HS-27A (cell line): Measurements from ENCODE around the gene PRM2.
"Not testable (repeated sequence)": the region's sequence is repeated elsewhere in the genome, so short reads cannot be mapped to it uniquely, and the experiment has no call there.

Experiments used
- DNase-seq: peaks from one replicate; pipeline ENCODE4 v3.0.0-alpha.2; 2012; ENCODE audit warnings: low read depth, missing footprints

PRM2 gene

DNA sequence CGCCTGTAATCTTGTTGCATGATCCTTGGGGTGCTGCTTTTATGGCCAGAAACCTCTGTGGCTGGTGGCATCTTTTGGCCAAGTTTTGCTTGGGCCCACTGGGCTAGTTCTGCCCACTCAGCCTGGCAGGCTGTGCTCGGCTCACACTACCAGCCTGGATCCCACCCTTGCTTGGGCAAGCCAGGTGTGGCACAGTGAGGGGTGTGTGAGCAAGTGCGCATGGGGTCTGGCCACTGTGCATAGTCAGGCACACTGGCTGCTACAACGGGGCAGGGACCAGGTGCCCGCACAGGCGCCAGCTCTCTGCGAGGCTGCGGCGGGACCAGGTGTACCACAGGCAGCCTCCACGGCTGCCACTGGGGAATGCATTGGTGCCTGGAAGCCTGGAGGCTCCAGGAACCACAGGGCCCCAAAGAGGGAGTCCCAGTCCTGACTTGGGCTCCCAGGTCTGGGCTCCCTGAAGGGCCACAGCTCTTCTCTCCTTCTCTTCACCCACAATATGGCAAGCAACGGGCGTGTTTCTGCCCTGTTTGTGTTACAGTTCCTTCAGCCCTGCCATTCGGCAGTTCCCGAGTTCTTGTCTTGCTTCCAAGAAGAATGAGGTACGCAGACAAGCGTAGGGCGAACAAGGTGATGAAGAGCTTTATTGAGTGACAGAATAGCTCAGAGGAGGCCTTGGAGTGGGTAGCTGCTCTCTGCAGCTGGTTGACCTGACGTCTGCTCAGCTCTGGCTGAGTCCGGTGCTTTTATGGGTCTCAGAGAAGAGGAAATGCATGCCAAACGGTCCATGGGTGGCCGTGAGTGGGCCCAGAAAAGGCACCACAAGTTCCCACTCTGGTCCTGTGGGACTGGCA is 31.6 kb upstream of the PRM2 start:
- no peak for DNase-seq

DNA sequence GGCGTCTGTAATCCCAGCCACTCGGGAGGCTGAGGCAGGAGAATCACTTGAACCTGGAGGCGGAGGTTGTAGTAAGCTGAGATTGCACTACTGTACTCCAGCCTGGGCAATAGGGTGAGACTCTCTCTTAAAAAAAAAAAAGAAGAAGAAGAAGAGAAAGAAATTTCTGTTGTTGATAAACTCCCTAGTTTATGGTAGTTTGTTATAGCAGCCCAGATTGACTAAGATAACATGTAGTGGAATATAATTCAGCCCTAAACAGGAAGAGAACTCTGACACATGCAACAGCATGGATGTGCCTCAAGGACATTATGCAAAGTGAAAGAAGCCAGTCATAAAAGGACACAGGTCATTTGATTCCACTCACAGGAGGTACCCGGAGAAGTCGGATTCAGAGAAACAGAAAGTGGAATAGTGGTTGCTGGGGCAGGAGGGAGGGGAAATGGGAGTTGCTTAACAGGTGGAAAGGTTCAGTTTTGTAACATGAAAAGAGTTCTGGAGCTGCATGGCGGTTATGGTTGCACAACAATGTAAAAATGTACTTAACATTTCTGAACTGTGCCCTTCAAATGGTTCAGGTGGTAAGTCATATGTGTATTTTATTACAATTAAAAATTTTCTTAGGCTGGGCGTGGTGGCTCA is 30.8 kb upstream of the PRM2 start:
- no peak for DNase-seq

DNA sequence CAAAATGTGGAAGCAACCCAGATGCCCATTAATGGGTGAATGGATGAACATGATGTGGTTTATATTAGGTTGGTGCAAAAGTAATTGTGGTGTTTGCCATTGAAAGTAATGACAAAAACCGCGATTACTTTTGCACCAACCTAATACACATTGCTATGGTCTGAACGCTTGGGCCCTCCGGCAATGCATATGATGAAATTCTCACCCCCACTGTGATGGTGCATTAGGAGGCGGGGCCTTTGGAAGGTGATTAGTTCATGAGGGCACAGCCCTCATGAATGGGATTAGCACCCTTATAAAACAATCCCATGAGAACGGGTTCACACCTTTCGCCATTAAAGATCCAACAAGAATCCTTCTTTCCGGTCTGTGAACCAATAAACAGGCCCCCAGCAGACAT is 30.1 kb upstream of the PRM2 start:
- DNase-seq, result no peak

DNA sequence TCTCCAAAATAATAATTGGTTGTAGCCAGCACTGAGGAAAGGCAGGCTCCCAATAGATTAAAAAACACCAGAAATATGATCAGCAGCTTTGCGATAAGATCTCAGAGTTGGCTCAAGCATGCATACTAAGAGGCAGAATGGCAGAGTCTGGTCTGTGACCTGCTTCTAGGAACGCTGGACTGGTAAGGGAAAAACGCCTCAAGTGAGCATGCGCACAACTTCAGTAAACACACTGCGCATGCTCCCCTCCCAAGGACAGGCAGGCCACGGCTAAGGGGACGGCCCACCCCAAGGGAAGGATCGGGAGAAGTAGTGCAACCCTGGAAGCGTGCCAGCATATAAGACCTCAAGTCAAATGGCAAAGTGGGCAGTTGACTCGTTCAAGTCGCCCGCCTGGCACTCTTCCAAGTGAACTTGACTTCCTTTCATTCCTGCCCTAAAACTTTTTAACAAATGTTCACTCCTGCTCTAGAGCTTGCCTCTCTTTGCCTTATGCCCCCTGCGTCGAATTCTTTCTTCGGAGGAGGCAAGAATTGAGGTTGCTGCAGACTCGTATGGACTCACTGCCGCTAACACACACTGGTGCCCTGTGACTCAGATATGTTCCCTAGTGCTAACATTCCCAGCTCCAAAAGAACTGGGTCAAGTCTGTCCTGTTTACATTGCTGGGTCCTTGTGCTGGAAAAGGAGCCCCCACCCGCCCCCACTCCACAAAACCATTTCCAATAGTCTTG is 27.3 kb upstream of the PRM2 start:
- no peak for DNase-seq

DNA sequence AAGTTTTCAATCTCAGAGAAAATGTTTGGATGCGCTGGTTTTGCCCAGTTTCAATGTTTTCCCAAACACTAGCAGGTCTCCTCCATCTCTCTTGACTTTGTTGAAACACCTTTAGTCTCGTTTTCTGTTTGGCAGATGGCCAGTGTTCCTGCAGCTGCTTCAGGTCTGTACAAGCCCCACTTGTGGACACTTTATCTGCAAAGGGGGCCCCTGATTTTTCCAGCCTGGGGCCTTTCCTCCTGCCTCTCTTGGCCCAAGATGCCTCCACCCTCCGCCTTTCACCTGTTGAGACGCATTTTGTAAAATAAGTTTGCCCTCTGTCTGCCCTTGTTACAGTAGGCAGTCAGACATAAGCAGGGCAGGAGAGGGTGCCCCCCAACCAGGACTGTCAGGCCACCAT is 26.7 kb upstream of the PRM2 start:
- no peak for DNase-seq

DNA sequence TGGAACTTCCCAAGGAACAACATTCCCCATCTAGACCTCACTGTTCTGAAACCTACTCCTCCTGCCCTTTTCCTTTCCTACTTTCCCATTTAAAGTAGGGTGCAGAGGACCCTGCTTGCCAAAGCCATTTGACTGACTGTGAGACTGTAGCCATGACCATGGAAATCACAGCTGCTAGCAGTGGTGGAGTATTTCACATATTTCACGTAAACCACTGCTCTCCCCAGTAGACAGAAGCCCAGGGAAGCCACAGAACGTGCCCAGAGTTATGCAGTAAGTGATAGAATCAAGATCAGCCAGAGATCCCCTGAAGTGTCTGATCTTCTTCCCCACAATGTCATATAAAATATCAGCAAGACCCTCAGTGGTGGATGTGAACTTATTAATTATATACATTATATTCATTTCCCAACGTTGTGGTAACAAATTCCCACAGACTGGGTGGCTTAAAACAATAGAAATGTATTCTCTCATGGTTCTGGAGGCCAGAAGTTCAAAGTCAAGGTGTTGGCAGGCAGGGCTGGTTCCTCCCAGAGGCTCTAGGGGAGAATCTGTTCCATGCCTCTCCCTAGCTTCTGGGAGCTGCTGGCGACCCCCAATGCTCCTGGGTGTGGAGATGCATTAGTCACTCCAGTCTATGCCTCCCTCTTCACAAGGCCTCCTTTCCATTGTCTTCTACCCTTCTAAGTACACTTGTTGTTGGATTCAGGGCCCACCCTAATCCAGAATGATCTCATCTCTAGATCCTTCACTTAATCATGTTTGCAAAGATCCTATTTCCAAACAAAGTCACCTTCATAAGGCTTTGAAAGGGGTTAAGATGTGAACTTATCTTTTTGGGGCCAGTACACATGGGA is 25.6 kb upstream of the PRM2 start:
- DNase-seq, result no peak

DNA sequence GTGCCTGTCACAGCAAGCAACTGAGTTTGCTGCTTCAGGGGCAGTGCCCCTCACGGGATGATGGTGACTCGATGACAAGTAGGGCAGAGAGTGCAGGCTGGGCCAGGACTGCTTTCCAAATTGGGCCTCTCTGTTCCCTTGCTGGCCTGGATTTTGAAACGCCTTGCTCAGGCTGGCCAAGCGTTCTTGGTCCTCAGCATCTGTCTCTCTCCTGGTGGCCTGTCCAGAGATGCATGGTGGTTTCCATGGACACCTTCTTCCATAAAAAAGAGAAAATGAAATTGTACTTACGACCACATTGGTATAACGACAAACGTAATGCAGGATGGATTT is 24.2 kb upstream of the PRM2 start:
- no peak for DNase-seq

DNA sequence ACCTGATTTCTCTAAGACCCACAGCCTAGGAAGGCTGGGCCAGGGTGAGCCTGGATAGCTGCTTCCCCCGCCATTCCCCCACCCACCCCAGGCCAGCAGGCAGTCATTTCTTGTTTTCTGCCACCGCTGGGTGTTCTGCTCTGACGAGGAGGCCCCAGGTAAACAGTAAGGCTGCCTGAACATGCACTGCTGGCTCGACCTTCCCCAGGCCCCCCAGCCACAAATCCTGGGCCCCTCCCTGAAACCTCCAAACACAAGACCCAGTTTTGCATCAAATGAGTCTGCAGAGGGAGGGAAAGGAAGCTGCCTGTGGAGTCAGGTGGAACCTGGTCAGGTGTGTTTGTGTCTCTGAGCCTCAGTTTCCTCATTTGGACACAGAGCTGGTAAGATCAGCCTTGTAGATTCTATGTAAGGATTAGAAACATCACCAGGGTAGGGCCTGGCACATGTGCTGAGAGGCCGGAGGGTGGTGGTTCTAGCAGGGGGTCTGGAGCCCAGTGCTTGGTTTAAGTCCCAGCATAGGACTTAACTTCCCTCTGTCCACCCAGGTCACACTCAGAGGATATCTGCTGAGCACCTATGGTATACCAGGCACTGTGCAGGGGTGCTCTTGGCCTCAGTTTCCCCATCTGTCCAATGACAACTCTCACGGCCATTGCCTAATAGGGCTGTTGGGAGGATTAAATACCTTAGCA is 23.7 kb upstream of the PRM2 start:
- DNase-seq, result no peak

DNA sequence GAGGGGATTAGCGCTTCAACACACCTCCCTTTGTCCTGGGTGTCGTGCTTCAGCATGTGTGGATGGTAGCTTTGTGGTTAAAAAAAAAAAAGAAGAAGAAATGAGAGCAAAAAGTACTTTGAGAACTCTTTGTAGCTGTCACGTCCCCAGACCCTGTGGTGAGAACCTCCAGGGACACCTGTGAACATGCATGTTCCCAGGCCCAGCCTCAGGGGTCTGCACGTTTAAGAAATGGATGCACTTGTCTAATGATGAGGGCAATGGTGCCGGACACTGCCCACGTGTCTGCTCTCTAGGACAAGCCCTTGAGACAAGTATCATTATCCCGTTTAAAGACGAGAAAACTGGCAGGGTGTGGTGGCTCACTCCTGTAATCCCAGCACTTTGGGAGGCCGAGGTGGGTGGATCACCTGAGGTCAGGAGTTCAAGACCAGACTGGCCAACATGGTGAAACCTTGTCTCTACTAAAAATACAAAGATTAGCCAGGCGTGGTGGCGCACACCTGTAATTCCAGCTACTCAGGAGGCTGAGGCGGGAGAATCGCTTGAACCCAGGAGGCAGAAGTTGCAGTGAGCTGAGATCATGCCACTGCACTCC is 22.8 kb upstream of the PRM2 start:
- DNase-seq, result not testable (repeated sequence)

DNA sequence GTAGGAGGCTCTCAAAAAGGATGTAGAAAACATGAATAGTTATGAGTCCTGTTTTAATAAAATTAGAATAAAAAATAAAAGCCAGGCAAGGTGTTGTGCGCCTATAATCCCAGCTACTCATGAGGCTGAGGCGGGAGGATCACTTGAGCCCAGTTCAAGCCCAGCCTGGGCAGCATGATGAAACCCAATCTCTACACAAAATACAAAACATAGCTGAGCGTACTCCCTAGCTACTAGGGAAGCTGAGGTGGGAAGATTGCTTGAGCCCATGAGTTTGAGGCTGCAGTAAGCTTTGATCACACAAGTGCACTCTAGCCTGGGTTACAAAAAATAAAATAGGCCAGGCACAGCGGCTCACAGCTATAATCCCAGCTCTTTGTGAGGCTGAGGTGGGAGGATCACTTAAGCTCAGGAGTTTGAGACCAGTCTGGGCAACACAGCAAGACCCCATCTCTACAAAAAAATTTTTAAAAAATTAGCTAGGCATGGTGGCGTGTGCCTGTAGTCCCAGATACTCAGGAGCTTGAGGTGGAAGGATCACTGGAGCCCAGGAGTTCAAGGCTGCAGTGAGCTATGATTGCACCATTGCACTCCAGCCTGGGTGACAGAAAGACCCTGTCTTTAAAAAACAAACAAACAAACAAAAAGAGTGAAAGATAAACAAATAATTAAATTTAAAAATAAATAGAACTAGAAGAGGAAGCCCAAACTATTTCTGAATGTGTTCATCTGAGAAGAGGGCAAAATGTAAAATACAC is 22.0 kb upstream of the PRM2 start:
- no peak for DNase-seq

DNA sequence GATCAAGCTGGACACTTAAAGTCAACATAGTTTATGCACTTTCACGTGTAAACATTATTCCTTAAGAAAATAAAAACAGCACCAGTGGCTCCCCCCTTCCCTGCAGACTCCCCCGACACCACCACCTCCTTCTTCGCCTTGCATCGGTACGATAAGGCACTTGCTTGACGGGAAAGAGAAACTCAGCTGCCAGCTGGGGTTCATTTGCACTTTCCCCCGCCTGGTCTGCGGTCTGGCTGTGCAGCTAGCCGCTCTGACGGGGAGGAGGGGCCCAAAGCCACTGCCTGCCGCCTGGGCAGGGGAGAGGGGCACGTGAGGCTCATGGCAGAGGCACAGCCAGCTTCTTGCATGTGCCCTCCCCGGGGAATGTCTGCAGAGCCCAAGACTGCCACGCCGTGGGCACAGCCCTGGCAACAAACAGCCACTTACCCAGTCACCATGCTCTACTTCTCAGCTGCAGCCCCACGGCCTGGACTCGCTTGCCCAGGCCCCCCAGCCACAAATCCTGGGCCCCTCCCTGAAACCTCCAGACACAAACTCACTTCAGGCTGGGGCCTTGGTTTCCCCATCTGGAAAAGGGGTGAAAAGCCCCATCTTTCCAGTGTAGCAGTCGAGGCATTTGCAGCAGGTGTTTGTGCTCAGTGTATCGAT is 21.3 kb upstream of the PRM2 start:
- DNase-seq, result no peak

DNA sequence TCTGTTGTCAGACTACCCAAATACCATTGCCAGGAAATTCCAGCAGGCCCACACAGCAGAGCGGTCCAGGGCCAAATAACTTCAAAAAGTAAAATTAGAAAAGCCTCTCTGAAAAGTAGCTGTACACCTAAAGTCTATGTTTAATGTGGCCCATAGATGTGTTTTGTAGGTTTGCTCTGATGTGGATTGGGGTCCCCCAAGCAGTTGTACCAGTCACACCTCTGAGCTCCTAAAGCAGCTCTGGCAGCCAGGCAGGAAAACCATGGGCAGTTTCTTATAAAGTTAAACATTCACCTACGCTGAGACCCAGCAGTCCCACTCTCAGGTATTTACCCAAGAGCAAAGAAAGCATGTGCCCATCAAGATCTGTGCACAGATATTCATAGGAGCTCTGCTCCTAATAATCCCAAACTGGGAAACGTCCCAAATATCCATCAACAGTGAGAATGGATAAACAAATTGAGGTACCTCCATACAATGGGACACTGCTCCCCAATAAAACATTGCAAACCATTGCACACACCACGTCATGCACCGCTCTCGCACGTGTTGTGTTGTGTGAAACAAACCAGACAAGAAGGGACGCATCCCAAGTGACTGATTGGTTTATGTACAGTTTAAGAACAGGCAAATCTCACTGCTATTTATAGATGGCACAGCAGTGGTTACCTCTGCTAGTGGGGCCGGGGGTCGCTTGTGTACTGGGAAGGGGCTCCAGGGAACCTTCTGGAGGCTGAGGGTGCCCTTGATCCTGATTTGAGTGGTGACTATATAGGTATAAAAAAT is 20.6 kb upstream of the PRM2 start:
- DNase-seq, result no peak

DNA sequence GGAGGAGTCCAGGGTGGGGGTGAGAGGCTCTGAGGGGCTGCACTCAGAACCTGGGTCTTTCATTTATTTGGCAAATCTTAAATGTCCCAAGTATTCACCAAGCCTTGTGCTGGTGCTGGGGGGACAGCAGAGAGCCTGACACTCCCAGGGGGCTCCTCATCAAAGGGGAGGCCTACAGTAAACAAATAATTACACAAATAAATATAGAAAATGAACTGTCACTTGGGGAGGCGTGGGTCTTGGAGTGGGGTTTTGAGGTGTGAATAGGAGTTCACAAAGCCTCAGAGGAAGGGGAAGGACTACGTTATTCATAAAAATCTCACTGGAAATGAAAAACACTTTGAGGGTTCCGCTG is 20.0 kb upstream of the PRM2 start:
- no peak for DNase-seq

DNA sequence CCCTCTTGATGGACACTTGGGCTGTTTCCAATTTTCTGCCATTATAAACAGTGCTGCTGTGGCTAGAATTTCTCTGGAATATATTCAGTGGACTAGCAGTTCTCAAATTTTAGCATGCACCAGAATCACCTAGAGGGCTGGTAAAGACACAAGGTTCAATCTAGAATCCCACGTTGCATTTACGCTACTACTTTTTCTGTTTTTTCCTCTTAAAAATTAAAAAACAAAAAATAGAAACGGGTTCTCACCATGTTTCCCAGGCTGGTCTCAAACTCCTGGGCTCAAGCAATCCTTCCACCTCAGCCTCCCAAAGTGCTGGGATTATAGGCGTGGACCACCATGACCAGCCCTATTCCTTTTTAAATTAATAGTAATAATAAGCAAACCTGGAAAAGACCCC is 19.4 kb upstream of the PRM2 start:
- DNase-seq, result no peak

DNA sequence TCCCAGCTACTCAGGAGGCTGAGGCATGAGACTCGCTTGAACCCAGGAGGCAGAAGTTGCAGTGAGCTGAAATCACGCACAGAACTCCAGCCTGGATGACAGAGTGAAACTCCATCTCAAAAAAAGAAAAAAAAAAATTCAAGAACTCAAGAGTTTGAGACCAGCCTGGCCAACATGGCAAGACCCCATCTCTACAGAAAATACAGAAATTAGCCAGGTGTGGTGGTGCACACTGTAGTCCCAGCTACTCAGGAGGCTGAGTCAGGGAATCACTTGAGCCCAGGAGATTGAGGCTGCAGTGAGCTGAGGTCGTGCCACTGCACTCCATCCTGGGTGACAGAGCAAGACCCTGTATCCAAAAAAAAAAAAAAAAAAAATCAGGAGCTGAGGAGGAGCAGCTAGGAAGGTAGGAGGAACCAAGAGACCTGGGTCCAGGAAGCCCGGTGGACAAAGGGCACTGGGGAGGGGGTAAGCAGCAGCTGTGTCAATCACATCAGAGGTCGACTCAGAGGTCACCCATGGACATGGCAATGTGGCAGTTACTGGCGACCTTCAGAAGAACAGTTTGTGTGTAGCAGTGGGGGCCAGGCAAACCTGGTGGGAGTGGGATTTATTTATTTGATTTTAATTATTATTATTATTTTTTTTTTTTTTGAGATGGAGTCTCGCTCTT is 15.9 kb upstream of the PRM2 start:
- no peak for DNase-seq

DNA sequence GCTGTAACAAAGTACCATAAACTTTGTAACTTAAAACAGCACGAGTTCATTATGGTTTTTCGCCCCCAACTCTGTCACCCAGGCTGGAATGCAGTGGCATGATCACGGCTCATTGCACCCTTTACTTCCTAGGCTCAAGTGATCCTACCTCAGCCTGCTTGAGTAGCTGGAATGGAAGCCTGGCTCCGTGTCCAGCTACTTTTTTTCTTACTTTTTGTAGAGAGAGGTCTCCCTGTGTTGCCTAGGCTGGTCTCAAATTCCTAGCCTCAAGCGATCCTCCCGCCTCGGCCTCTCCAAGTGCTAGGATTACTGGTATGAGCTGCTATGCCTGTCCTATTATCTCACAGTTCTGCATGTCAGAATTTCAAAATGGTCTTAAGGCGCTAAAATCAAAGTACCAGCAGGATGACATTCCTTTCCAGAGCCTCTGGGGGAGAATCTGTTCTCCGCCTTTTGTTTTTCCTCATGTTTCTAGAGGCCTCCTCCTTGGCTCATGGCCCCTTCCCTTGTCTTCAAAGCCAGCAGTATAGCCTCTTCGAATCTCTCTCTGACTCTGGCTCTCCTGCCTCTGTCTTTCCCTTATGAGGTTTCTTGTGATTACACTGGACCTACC is 14.9 kb upstream of the PRM2 start:
- no peak for DNase-seq

DNA sequence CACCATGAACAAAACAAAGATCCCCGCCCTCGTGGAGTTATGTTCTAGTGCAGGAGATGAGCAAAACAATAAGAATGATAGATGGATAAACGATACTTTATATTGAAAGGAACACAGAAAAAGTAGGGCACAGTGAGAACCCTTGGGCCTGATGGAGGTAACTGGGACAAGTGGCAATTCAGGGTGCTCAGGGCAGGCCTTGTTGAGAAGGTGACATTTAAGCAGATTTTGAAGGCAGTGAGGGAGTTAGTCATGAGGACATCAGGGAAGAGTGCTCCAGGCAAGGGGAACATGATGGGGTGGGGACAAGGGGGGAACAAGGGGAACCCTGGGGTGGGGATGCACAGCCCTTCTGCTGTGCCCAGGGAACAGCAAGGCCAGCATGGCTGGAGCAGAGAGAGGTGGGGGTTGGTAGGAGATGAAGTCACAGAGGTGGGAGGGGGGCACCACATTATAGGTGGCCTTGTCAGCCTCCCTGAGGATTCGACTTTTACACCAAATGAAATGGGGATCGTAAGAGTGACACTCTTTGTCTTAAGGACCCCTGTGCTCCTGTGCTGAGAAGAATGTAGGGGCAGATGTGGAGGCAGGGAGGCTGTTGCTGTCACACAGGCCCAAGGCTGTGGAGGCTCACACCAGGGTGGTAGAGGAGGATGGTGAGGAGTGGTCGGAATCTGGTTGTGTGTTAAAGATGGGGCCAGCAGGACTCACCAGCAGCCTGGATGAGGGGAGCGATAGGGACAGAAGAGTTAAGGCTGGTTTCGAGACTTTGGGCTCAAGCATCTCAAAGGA is 14.0 kb upstream of the PRM2 start:
- DNase-seq, result no peak
